NCI-H774 (cell line): ENCODE results near the gene PIK3CG.

Experiments used
- DNase-seq: peaks from one replicate; lab custom pipeline; 2025; lab: John Stamatoyannopoulos, UW

Gene PIK3CG

GRCh38 chr7:106858618-106859532 lies 6.2 kb upstream of the PIK3CG start:
- no peak for DNase-seq

GRCh38 chr7:106862317-106863089 lies 2.6 kb upstream of the PIK3CG start:
- no peak for DNase-seq

- no peak for DNase-seq
These were observed 1.6 kb upstream of the PIK3CG start for GRCh38 chr7:106863274-106863997.

GRCh38 chr7:106864298-106865081 lies 592 bp upstream of the PIK3CG start:
- no peak for DNase-seq

- DNase-seq: no peak
These were observed 1.5 kb downstream of the PIK3CG start for GRCh38 chr7:106866298-106867281.

- DNase-seq: no peak
These were observed 2.7 kb downstream of the PIK3CG start for GRCh38 chr7:106867641-106868351.

- no peak for DNase-seq
These were observed 3.3 kb downstream of the PIK3CG start for GRCh38 chr7:106868364-106868763.

- DNase-seq: no peak
These were observed 4.9 kb downstream of the PIK3CG start for GRCh38 chr7:106869954-106870353.

GRCh38 chr7:106870528-106870927 lies 5.4 kb downstream of the PIK3CG start:
- DNase-seq: no peak

GRCh38 chr7:106870983-106871410 lies 5.9 kb downstream of the PIK3CG start:
- DNase-seq: no peak

- DNase-seq: no peak
These were observed 6.9 kb downstream of the PIK3CG start for GRCh38 chr7:106871793-106872571.

GRCh38 chr7:106872763-106873162 lies 7.7 kb downstream of the PIK3CG start:
- DNase-seq: no peak

GRCh38 chr7:106874076-106874475 lies 9.0 kb downstream of the PIK3CG start:
- no peak for DNase-seq

- no peak for DNase-seq
These were observed 10.4 kb downstream of the PIK3CG start for GRCh38 chr7:106875508-106875907.

GRCh38 chr7:106878748-106879439 lies 13.8 kb downstream of the PIK3CG start:
- no peak for DNase-seq

GRCh38 chr7:106881984-106882383 lies 16.9 kb downstream of the PIK3CG start:
- no peak for DNase-seq

- no peak for DNase-seq
These were observed 18.5 kb downstream of the PIK3CG start for GRCh38 chr7:106883456-106884026.

- DNase-seq: no peak
These were observed 20.6 kb downstream of the PIK3CG start for GRCh38 chr7:106885652-106886051.
